ENCODE data around the gene ANK3. TPM values are rescaled to one million over a fixed set of nuclear protein-coding genes. Genes with fewer than 3 reads are reported as not detected.
"Not testable (repeated sequence)": the region's sequence is repeated elsewhere in the genome, so short reads cannot be mapped to it uniquely, and the experiment has no call there.

Gene ANK3
- polyA plus RNA-seq, 1 donor from 2014 or later, result 19.5 TPM

- H3K27me3 Mint-ChIP-seq, result no peaks in the 10 kb centered on the region
- peaks cover 0 to 5% (median 0%) of the 10 kb centered on the region in 3 donors for H3K4me1 Mint-ChIP-seq
- H3K4me3 Mint-ChIP-seq, result no peak overlapping the region
- H3K9me3 Mint-ChIP-seq, result no peaks in the 10 kb centered on the region
- peaks cover 6% of the 10 kb centered on the region for H3K36me3 Mint-ChIP-seq
- H3K27ac Mint-ChIP-seq, result no peak overlapping the region
Observed at GRCh38 chr10:60044971-60045370, 344.7 kb downstream of the ANK3 start.

- no peaks in the 10 kb centered on the region for H3K9me3 Mint-ChIP-seq
- peaks cover 0 to 5% (median 0%) of the 10 kb centered on the region in 3 donors for H3K4me1 Mint-ChIP-seq
- H3K27me3 Mint-ChIP-seq, result no peaks in the 10 kb centered on the region
- no peak overlapping the region for H3K4me3 Mint-ChIP-seq
- peaks cover 3% of the 10 kb centered on the region for H3K36me3 Mint-ChIP-seq
- no peak overlapping the region for H3K27ac Mint-ChIP-seq
Observed at GRCh38 chr10:60044242-60044641, 345.4 kb downstream of the ANK3 start.

- peak overlapping the region in 1 of 3 donors; percentile 15 for H3K27ac Mint-ChIP-seq
Observed at GRCh38 chr10:60043561-60044241, 346.0 kb downstream of the ANK3 start.

GRCh38 chr10:60042914-60043313 lies 346.8 kb downstream of the ANK3 start:
- H3K4me3 Mint-ChIP-seq, result peak overlapping the region in 2 of 4 donors; percentile 18 to 33
- H3K9me3 Mint-ChIP-seq, result no peaks in the 10 kb centered on the region
- peaks cover 0 to 5% (median 0%) of the 10 kb centered on the region in 3 donors for H3K4me1 Mint-ChIP-seq
- no peaks in the 10 kb centered on the region for H3K27me3 Mint-ChIP-seq
- no peak overlapping the region for H3K27ac Mint-ChIP-seq
- H3K36me3 Mint-ChIP-seq, result peaks cover 2% of the 10 kb centered on the region

More at GRCh38 chr10:60043561-60044241, 346.0 kb downstream of the ANK3 start:
- H3K4me1 Mint-ChIP-seq, result peaks cover 0 to 5% (median 0%) of the 10 kb centered on the region in 3 donors
- H3K9me3 Mint-ChIP-seq, result no peaks in the 10 kb centered on the region
- H3K4me3 Mint-ChIP-seq, result peak overlapping the region in 2 of 4 donors; percentile 21 to 33
- H3K27me3 Mint-ChIP-seq, result no peaks in the 10 kb centered on the region
- H3K36me3 Mint-ChIP-seq, result peaks cover 2% of the 10 kb centered on the region

- peak overlapping the region in 1 of 4 donors; percentile 9 for H3K4me3 Mint-ChIP-seq
- no peaks in the 10 kb centered on the region for H3K27me3 Mint-ChIP-seq
- peaks cover 5% of the 10 kb centered on the region for H3K36me3 Mint-ChIP-seq
- no peak overlapping the region for H3K27ac Mint-ChIP-seq
- no peaks in the 10 kb centered on the region for H3K9me3 Mint-ChIP-seq
- peaks cover 0 to 5% (median 0%) of the 10 kb centered on the region in 3 donors for H3K4me1 Mint-ChIP-seq
Observed at GRCh38 chr10:60042262-60042661, 347.4 kb downstream of the ANK3 start.

DNA sequence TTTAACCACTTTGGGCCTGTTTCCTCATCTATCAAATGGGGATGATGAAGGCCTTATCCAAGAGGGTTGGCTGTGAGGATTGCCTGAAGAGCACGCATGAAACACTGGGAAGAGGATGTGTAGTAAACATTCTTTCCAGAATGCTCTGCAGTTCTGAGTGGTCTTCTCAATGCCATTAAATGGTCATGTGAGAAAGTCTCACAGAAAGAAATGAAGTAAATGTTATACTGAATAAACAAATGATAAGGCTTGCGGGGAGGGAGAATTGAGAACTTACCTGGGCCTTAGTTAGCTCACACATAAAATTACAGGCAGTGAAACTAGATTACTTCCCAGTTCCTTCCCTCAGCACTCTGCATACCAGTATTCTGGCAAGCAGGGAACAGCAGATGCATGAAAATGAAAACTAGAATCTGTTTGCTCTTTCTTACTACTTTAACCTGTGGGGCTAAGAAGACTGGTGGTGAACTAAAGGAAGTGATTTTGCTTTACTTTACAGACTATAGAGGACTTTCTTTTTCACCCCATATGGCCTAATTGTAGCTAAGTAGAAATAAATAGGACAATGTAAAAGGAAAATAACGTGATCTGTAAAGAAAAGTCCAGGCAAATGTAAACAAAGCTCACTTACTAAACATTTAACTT lies 348.1 kb downstream of the ANK3 start:
- H3K9me3 Mint-ChIP-seq, result no peaks in the 10 kb centered on the region
- peaks cover 0 to 7% (median 0%) of the 10 kb centered on the region in 3 donors for H3K4me1 Mint-ChIP-seq
- peaks cover 4% of the 10 kb centered on the region for H3K36me3 Mint-ChIP-seq
- no peak overlapping the region for H3K27ac Mint-ChIP-seq
- H3K4me3 Mint-ChIP-seq, result no peak overlapping the region
- H3K27me3 Mint-ChIP-seq, result no peaks in the 10 kb centered on the region

- H3K27me3 Mint-ChIP-seq, result no peaks in the 10 kb centered on the region
- no peaks in the 10 kb centered on the region for H3K9me3 Mint-ChIP-seq
- peaks cover 4% of the 10 kb centered on the region for H3K36me3 Mint-ChIP-seq
- H3K27ac Mint-ChIP-seq, result no peak overlapping the region
- no peak overlapping the region for H3K4me3 Mint-ChIP-seq
- peaks cover 0 to 7% (median 0%) of the 10 kb centered on the region in 3 donors for H3K4me1 Mint-ChIP-seq
Observed at GRCh38 chr10:60040014-60040662, 349.5 kb downstream of the ANK3 start.

- H3K4me3 Mint-ChIP-seq, result no peak overlapping the region
- peaks cover 0 to 8% (median 4%) of the 10 kb centered on the region in 3 donors for H3K4me1 Mint-ChIP-seq
- no peaks in the 10 kb centered on the region for H3K9me3 Mint-ChIP-seq
- H3K27ac Mint-ChIP-seq, result no peak overlapping the region
- no peaks in the 10 kb centered on the region for H3K27me3 Mint-ChIP-seq
- peaks cover 6% of the 10 kb centered on the region for H3K36me3 Mint-ChIP-seq
Observed at GRCh38 chr10:60035984-60036383, 353.7 kb downstream of the ANK3 start.

GRCh38 chr10:60035375-60035774 lies 354.3 kb downstream of the ANK3 start:
- H3K4me3 Mint-ChIP-seq, H3K9me3 Mint-ChIP-seq, H3K27me3 Mint-ChIP-seq, H3K4me1 Mint-ChIP-seq, H3K36me3 Mint-ChIP-seq, H3K27ac Mint-ChIP-seq: not testable (repeated sequence)

DNA sequence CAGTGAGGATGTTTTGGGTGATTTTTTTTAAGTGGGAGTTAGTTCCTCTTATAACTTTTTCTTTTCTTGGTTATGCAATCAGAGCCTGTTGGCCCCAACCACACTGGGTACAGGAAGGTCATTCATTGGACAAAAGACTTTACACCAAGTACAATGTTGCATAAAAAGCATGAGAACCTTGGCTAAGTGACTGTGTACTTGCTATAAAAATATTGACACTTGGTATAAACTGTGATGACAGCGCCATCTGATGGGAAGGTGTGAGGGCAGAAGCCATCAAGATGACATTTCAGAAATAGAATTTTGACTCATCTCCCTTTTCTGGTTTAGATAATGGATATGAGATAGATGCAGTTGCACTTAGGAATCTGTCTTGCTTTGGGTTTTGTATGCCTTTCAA lies 357.0 kb downstream of the ANK3 start:
- Mint-ChIP-seq H3K4me1 (peaks cover 0 to 10% (median 4%) of the 10 kb centered on the region in 3 donors), H3K9me3 (no peaks in the 10 kb centered on the region), H3K27me3 (no peaks in the 10 kb centered on the region), H3K4me3 (no peak overlapping the region), H3K27ac (no peak overlapping the region), H3K36me3 (peaks cover 6% of the 10 kb centered on the region)

- H3K27me3 Mint-ChIP-seq, result no peaks in the 10 kb centered on the region
- H3K27ac Mint-ChIP-seq, result peak overlapping the region in 2 of 3 donors; percentile 0 to 3
- H3K9me3 Mint-ChIP-seq, result no peaks in the 10 kb centered on the region
- peaks cover 2% of the 10 kb centered on the region for H3K36me3 Mint-ChIP-seq
- H3K4me3 Mint-ChIP-seq, result peak overlapping the region in 1 of 4 donors; percentile 61
- H3K4me1 Mint-ChIP-seq, result peaks cover 0 to 10% (median 2%) of the 10 kb centered on the region in 3 donors
Observed at GRCh38 chr10:60031664-60032063, 358.0 kb downstream of the ANK3 start.

- peaks cover 2% of the 10 kb centered on the region for H3K36me3 Mint-ChIP-seq
- no peaks in the 10 kb centered on the region for H3K9me3 Mint-ChIP-seq
- H3K4me3 Mint-ChIP-seq, result no peak overlapping the region
- H3K27ac Mint-ChIP-seq, result peak overlapping the region in 2 of 3 donors; percentile 0 to 3
- peaks cover 0 to 10% (median 2%) of the 10 kb centered on the region in 3 donors for H3K4me1 Mint-ChIP-seq
- H3K27me3 Mint-ChIP-seq, result no peaks in the 10 kb centered on the region
Observed at GRCh38 chr10:60031183-60031582, 358.5 kb downstream of the ANK3 start.

DNA sequence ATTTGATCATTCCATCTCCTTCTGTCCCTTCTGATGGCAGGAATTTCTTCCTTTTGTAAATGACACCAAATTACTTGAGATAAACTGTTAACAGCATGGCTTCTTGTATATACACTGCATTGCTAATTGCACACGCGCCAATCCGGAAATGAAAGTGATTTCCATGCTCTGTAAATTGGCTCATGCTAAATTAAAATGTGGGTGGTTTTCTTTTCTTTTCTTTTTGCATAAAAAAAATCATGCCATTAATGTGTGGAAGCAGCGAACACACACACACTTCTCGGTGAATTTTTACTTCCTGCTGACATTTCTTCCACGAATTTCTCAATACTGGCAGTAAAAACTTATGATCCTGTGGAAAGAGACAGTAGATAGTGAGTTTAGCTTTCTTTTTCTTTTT lies 360.2 kb downstream of the ANK3 start:
- peak overlapping the region in 1 of 4 donors; percentile 32 for H3K4me3 Mint-ChIP-seq
- H3K36me3 Mint-ChIP-seq, result peaks cover 2% of the 10 kb centered on the region
- H3K9me3 Mint-ChIP-seq, result no peaks in the 10 kb centered on the region
- no peaks in the 10 kb centered on the region for H3K27me3 Mint-ChIP-seq
- H3K4me1 Mint-ChIP-seq, result peaks cover 0 to 10% (median 2%) of the 10 kb centered on the region in 3 donors
- H3K27ac Mint-ChIP-seq, result no peak overlapping the region

DNA sequence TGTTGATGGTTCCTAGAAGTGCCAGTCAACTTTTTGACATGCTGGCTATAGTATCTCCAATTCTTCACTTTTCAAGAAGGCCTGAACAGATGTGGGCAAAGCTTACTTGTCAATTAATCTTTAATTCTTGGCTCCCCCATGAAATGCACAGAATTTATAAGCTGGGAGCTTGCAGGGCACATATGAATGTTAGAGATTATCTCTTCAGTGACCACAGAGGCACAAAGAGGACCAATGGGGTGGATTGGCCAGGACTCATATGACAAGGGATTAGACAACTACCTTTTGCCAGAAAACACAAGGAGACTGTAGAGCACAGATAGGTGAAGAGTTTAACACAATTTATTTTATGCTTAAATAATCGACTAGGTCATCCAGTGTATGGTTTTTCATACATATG lies 361.6 kb downstream of the ANK3 start:
- Mint-ChIP-seq H3K27ac (peak overlapping the region in 1 of 3 donors; percentile 13), H3K4me1 (peaks cover 0 to 10% (median 2%) of the 10 kb centered on the region in 3 donors)

GRCh38 chr10:60025279-60025678 lies 364.4 kb downstream of the ANK3 start:
- Mint-ChIP-seq H3K4me1 (no peaks in the 10 kb centered on the region), H3K4me3 (no peak overlapping the region), H3K27me3 (no peaks in the 10 kb centered on the region), H3K9me3 (no peaks in the 10 kb centered on the region), H3K36me3 (no peaks in the 10 kb centered on the region), H3K27ac (no peak overlapping the region)

More for the DNA sequence above, 361.6 kb downstream of the ANK3 start:
- H3K4me3 Mint-ChIP-seq, result no peak overlapping the region
- no peaks in the 10 kb centered on the region for H3K9me3 Mint-ChIP-seq
- H3K27me3 Mint-ChIP-seq, result no peaks in the 10 kb centered on the region
- H3K36me3 Mint-ChIP-seq, result peaks cover 2% of the 10 kb centered on the region

Measured in IgD-negative memory B cell (primary cell).